ENCODE measurements around the gene VIM.

The VIM gene

GRCh38 chr10:17231788-17232187 is 3.7 kb downstream of the VIM start:
- H3K9me3 ChIP-seq (ENCODE audit: insufficient read depth, low read depth, low read length), result peaks cover 1% of the 10 kb centered on the region
- H3K4me2 ChIP-seq (ENCODE audit: low read length), result no peak overlapping the region
- H3K23ac ChIP-seq (ENCODE audit: low read length), result no peak overlapping the region
- no peak overlapping the region for H4K12ac ChIP-seq (ENCODE audit: low read depth, low read length)
- no peak overlapping the region for H2BK5ac ChIP-seq (ENCODE audit: low read depth, low read length, poor library complexity)
- no peak overlapping the region for H3K18ac ChIP-seq (ENCODE audit: low read length)
- H4K91ac ChIP-seq (ENCODE audit: low read depth, low read length), result no peak overlapping the region
- peaks cover under 1% of the 10 kb centered on the region for H3K27me3 ChIP-seq (ENCODE audit: insufficient read depth, low read length)
- no peak overlapping the region for H2AK5ac ChIP-seq (ENCODE audit: low read length)
- H3K4me3 ChIP-seq (ENCODE audit: low read depth, low read length), result no peak overlapping the region
- peaks cover 7% of the 10 kb centered on the region for H3K79me2 ChIP-seq (ENCODE audit: control insufficient read depth, insufficient read depth, low read length, poor library complexity)
- peaks cover 14 to 21% of the 10 kb centered on the region in 2 experiments for H3K36me3 ChIP-seq (ENCODE audit: control insufficient read depth in 1 of 2, insufficient read depth in 2 of 2, low read length in 2 of 2)
- no peak overlapping the region for H3K4ac ChIP-seq (ENCODE audit: low read depth, low read length)
- H3K4me1 ChIP-seq (ENCODE audit: control insufficient read depth in 1 of 2, insufficient read depth in 2 of 2, low read length in 2 of 2), result peaks cover 3 to 11% of the 10 kb centered on the region in 2 experiments
- H3K14ac ChIP-seq (ENCODE audit: low read length), result no peak overlapping the region
- H3K79me1 ChIP-seq (ENCODE audit: low read length), result peaks cover 15% of the 10 kb centered on the region
- H3K9ac ChIP-seq (ENCODE audit: low read length), result no peak overlapping the region
- whole genome bisulfite sequencing (ENCODE audit: extremely low coverage, insufficient coverage, insufficient read length), result no CpG with 5 or more reads among the region's 1 CpG
- no peak overlapping the region for H2BK120ac ChIP-seq (ENCODE audit: insufficient read depth, low read length, poor library complexity)
- no peak overlapping the region for H2AFZ ChIP-seq (ENCODE audit: insufficient read depth, low read length, poor library complexity)
- DNase-seq, result no peak
- no peak overlapping the region for H2BK12ac ChIP-seq (ENCODE audit: low read length)
- no peak overlapping the region for H3K27ac ChIP-seq (ENCODE audit: low read depth, low read length)
- no peak overlapping the region for H4K8ac ChIP-seq (ENCODE audit: low read depth, low read length)

DNA sequence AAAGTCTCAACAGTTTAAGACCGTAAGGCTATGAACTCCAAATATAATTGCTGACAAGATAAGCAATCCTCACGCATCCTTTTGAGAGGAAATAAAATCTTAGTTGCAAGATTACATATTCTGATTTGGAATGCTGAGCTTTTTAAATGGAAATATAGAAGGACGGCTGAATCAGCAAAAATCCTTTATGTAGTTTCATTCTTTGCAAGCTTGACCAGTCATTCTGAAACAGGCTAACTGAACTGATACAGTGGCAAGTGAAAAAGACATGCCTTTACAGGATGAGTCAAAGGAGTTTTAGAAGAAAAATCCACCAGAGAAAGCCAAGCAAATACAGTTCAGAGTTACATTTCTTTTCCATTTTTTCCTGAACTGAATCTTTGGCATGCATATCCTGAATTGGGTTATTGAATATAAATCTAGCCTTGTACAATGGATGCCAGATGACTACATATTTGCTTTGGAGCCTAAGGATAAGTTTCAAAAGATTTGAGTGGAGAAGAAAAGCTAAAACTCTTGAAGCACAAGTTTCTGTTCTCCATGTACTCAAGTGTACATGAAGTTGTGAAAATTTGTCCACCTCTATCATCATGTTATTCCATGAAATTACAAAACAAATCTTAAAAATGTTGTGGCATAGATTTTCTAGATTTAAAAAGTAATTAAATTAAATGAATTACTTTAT is 4.4 kb downstream of the VIM start:
- Histone ChIP-seq H3K4me2 (ENCODE audit: low read length) (no peak overlapping the region), H4K91ac (ENCODE audit: low read depth, low read length) (no peak overlapping the region), H2BK120ac (ENCODE audit: insufficient read depth, low read length, poor library complexity) (no peak overlapping the region), H3K27ac (ENCODE audit: low read depth, low read length) (no peak overlapping the region), H3K14ac (ENCODE audit: low read length) (no peak overlapping the region), H3K4ac (ENCODE audit: low read depth, low read length) (no peak overlapping the region), H2AFZ (ENCODE audit: insufficient read depth, low read length, poor library complexity) (no peak overlapping the region), H3K23ac (ENCODE audit: low read length) (no peak overlapping the region), H2BK5ac (ENCODE audit: low read depth, low read length, poor library complexity) (no peak overlapping the region), H3K9ac (ENCODE audit: low read length) (no peak overlapping the region), H3K18ac (ENCODE audit: low read length) (no peak overlapping the region), H2BK12ac (ENCODE audit: low read length) (no peak overlapping the region), H3K4me1 (ENCODE audit: control insufficient read depth in 1 of 2, insufficient read depth in 2 of 2, low read length in 2 of 2) (peaks cover 3 to 10% of the 10 kb centered on the region in 2 experiments), H4K8ac (ENCODE audit: low read depth, low read length) (no peak overlapping the region), H3K79me1 (ENCODE audit: low read length) (peaks cover 15% of the 10 kb centered on the region), H3K36me3 (ENCODE audit: control insufficient read depth in 1 of 2, insufficient read depth in 2 of 2, low read length in 2 of 2) (peaks cover 14 to 21% of the 10 kb centered on the region in 2 experiments), H4K12ac (ENCODE audit: low read depth, low read length) (no peak overlapping the region), H3K9me3 (ENCODE audit: insufficient read depth, low read depth, low read length) (no peaks in the 10 kb centered on the region), H2AK5ac (ENCODE audit: low read length) (no peak overlapping the region), H3K79me2 (ENCODE audit: control insufficient read depth, insufficient read depth, low read length, poor library complexity) (peaks cover 7% of the 10 kb centered on the region), H3K4me3 (ENCODE audit: low read depth, low read length) (no peak overlapping the region), H3K27me3 (ENCODE audit: insufficient read depth, low read length) (no peaks in the 10 kb centered on the region)
- WGBS (ENCODE audit: extremely low coverage, insufficient coverage, insufficient read length), result no CpG with 5 or more reads among the region's 3 CpGs
- no peak for DNase-seq

- Histone ChIP-seq H4K12ac (ENCODE audit: low read depth, low read length) (no peak overlapping the region), H4K91ac (ENCODE audit: low read depth, low read length) (no peak overlapping the region), H4K8ac (ENCODE audit: low read depth, low read length) (no peak overlapping the region), H2BK5ac (ENCODE audit: low read depth, low read length, poor library complexity) (no peak overlapping the region), H2AK5ac (ENCODE audit: low read length) (no peak overlapping the region), H3K79me1 (ENCODE audit: low read length) (peaks cover 14% of the 10 kb centered on the region), H2BK12ac (ENCODE audit: low read length) (no peak overlapping the region), H3K36me3 (ENCODE audit: control insufficient read depth in 1 of 2, insufficient read depth in 2 of 2, low read length in 2 of 2) (peaks cover 14 to 21% of the 10 kb centered on the region in 2 experiments), H2BK120ac (ENCODE audit: insufficient read depth, low read length, poor library complexity) (no peak overlapping the region), H3K27ac (ENCODE audit: low read depth, low read length) (no peak overlapping the region), H3K27me3 (ENCODE audit: insufficient read depth, low read length) (no peaks in the 10 kb centered on the region), H3K79me2 (ENCODE audit: control insufficient read depth, insufficient read depth, low read length, poor library complexity) (peaks cover 7% of the 10 kb centered on the region), H3K18ac (ENCODE audit: low read length) (no peak overlapping the region), H3K9me3 (ENCODE audit: insufficient read depth, low read depth, low read length) (no peaks in the 10 kb centered on the region), H3K4me2 (ENCODE audit: low read length) (no peak overlapping the region), H2AFZ (ENCODE audit: insufficient read depth, low read length, poor library complexity) (no peak overlapping the region), H3K4me3 (ENCODE audit: low read depth, low read length) (no peak overlapping the region), H3K4me1 (ENCODE audit: control insufficient read depth in 1 of 2, insufficient read depth in 2 of 2, low read length in 2 of 2) (peaks cover 0 to 10% of the 10 kb centered on the region in 2 experiments), H3K14ac (ENCODE audit: low read length) (no peak overlapping the region), H3K9ac (ENCODE audit: low read length) (no peak overlapping the region), H3K4ac (ENCODE audit: low read depth, low read length) (no peak overlapping the region), H3K23ac (ENCODE audit: low read length) (no peak overlapping the region)
- no CpG with 5 or more reads among the region's 14 CpGs for WGBS (ENCODE audit: extremely low coverage, insufficient coverage, insufficient read length)
- DNase-seq, result no peak
Measured at GRCh38 chr10:17233286-17233991, 5.4 kb downstream of the VIM start.

GRCh38 chr10:17234431-17234945 is 6.4 kb downstream of the VIM start:
- H3K9ac ChIP-seq (ENCODE audit: low read length), result no peak overlapping the region
- no peak overlapping the region for H2BK12ac ChIP-seq (ENCODE audit: low read length)
- no peak overlapping the region for H3K27ac ChIP-seq (ENCODE audit: low read depth, low read length)
- DNase-seq, result no peak
- H2BK5ac ChIP-seq (ENCODE audit: low read depth, low read length, poor library complexity), result no peak overlapping the region
- peaks cover 6% of the 10 kb centered on the region for H3K79me1 ChIP-seq (ENCODE audit: low read length)
- H4K12ac ChIP-seq (ENCODE audit: low read depth, low read length), result no peak overlapping the region
- H3K4me1 ChIP-seq (ENCODE audit: control insufficient read depth in 1 of 2, insufficient read depth in 2 of 2, low read length in 2 of 2), result peaks cover 0 to 4% of the 10 kb centered on the region in 2 experiments
- no peaks in the 10 kb centered on the region for H3K27me3 ChIP-seq (ENCODE audit: insufficient read depth, low read length)
- no peak overlapping the region for H4K8ac ChIP-seq (ENCODE audit: low read depth, low read length)
- H3K9me3 ChIP-seq (ENCODE audit: insufficient read depth, low read depth, low read length), result no peaks in the 10 kb centered on the region
- no peak overlapping the region for H2AK5ac ChIP-seq (ENCODE audit: low read length)
- no peak overlapping the region for H2AFZ ChIP-seq (ENCODE audit: insufficient read depth, low read length, poor library complexity)
- H3K23ac ChIP-seq (ENCODE audit: low read length), result no peak overlapping the region
- no peak overlapping the region for H4K91ac ChIP-seq (ENCODE audit: low read depth, low read length)
- no peak overlapping the region for H3K18ac ChIP-seq (ENCODE audit: low read length)
- no peak overlapping the region for H3K4ac ChIP-seq (ENCODE audit: low read depth, low read length)
- peaks cover 14 to 21% of the 10 kb centered on the region in 2 experiments for H3K36me3 ChIP-seq (ENCODE audit: control insufficient read depth in 1 of 2, insufficient read depth in 2 of 2, low read length in 2 of 2)
- WGBS (ENCODE audit: extremely low coverage, insufficient coverage, insufficient read length), result no CpG with 5 or more reads among the region's 5 CpGs
- H3K4me3 ChIP-seq (ENCODE audit: low read depth, low read length), result no peak overlapping the region
- H3K79me2 ChIP-seq (ENCODE audit: control insufficient read depth, insufficient read depth, low read length, poor library complexity), result no peaks in the 10 kb centered on the region
- H3K14ac ChIP-seq (ENCODE audit: low read length), result no peak overlapping the region
- no peak overlapping the region for H2BK120ac ChIP-seq (ENCODE audit: insufficient read depth, low read length, poor library complexity)
- H3K4me2 ChIP-seq (ENCODE audit: low read length), result no peak overlapping the region

Measured in trophoblast cell (in vitro differentiated cells and primary cell).